H1 (cell line): ENCODE data around the gene CCDC106.

Experiments used
- EGR1 ChIP-seq: IDR thresholded peaks from 2 replicates; pipeline ENCODE4 v1.6.1; 2011; ENCODE audit warnings: low read depth, low read length, borderline replicate concordance
- EZH2 ChIP-seq: fragments of 200-600 bp; sonication (generic); IDR thresholded peaks from 2 replicates; pipeline ENCODE4 v1.7.1; 2012; ENCODE audit warnings: low read depth, mild to moderate bottlenecking, moderate library complexity, low read length, inconsistent platforms; ENCODE audit not compliant: severe bottlenecking
- GABPA ChIP-seq: IDR thresholded peaks from 2 replicates; pipeline ENCODE4 v1.6.1; 2011; ENCODE audit warnings: mild to moderate bottlenecking, low read length, moderate library complexity, borderline replicate concordance; ENCODE audit not compliant: insufficient read depth
- GTF2F1 ChIP-seq: IDR thresholded peaks from 2 replicates; pipeline ENCODE4 v1.6.1; 2012; ENCODE audit warnings: low read depth, low read length, improper control_type of control experiment, borderline replicate concordance
- POLR2A ChIP-seq, 2 experiments: IDR thresholded peaks; 1 replicate in 1 of 2; 2 replicates in 1 of 2; pipeline ENCODE4 v1.6.1; 2011; ENCODE audit warnings: low read depth in 2 of 2, low read length in 2 of 2, mild to moderate bottlenecking in 2 of 2; ENCODE audit errors: control extremely low read depth in 1 of 2
- RAD21 ChIP-seq, 2 experiments: IDR thresholded peaks in 1 of 2; conservative IDR thresholded peaks in 1 of 2; 2 replicates each; pipeline ENCODE4 v1.6.1; 2011; ENCODE audit warnings: low read depth in 2 of 2, low read length in 2 of 2, improper control_type of control experiment in 1 of 2, inconsistent platforms in 1 of 2, mild to moderate bottlenecking in 1 of 2, moderate library complexity in 1 of 2
- SP1 ChIP-seq: IDR thresholded peaks from 2 replicates; pipeline ENCODE4 v1.6.1; 2011; ENCODE audit warnings: low read depth, low read length
- TCF12 ChIP-seq: IDR thresholded peaks from 2 replicates; pipeline ENCODE4 v1.6.1; 2011; ENCODE audit warnings: low read depth, mild to moderate bottlenecking, low read length
- TF ChIP-seq, protein P1 (sequence below), 3 experiments: IDR thresholded peaks; 1 replicate in 2 of 3; 2 replicates in 1 of 3; pipeline versions ENCODE4 v1.5.1 to v1.6.1; 2011; ENCODE audit warnings: low read length in 3 of 3, mild to moderate bottlenecking in 3 of 3, inconsistent platforms in 2 of 3, low read depth in 1 of 3, moderate library complexity in 1 of 3; ENCODE audit not compliant: insufficient read depth in 1 of 3; ENCODE audit errors: control extremely low read depth in 1 of 3

DNA sequence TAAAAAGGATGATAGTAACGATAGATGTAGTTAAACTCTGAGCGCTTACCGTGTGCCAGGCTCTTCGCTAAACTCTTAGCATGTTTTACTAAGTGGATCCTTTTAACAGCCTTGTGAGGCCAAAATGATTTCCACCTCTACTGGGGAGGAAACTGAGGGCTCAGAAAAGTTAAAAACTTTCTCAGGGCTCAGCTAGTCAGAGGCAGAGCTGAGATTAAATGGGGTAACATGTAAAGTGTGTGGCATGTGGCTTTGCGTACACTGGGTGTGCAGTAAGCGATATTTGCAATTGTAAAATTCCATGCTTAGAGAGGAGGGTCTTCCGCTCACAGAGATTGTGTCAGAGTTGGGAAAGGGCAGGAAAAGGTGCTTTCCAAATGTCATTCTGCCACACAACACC lies 8.5 kb downstream of the CCDC106 start:
- TF ChIP-seq RAD21 (IDR thresholded peaks at IDR 0.05 in 1 of 2, conservative IDR thresholded peaks at IDR 0.05 in 1 of 2; ENCODE audit: low read depth in 2 of 2, low read length in 2 of 2): no peak
- TF ChIP-seq, protein P1, sequence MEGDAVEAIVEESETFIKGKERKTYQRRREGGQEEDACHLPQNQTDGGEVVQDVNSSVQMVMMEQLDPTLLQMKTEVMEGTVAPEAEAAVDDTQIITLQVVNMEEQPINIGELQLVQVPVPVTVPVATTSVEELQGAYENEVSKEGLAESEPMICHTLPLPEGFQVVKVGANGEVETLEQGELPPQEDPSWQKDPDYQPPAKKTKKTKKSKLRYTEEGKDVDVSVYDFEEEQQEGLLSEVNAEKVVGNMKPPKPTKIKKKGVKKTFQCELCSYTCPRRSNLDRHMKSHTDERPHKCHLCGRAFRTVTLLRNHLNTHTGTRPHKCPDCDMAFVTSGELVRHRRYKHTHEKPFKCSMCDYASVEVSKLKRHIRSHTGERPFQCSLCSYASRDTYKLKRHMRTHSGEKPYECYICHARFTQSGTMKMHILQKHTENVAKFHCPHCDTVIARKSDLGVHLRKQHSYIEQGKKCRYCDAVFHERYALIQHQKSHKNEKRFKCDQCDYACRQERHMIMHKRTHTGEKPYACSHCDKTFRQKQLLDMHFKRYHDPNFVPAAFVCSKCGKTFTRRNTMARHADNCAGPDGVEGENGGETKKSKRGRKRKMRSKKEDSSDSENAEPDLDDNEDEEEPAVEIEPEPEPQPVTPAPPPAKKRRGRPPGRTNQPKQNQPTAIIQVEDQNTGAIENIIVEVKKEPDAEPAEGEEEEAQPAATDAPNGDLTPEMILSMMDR (IDR thresholded peaks at IDR 0.05; ENCODE audit: control extremely low read depth in 1 of 3, insufficient read depth in 1 of 3, low read depth in 1 of 3, low read length in 3 of 3): no peak
- TF ChIP-seq GTF2F1: no peak
- TF ChIP-seq TCF12: no peak
- TF ChIP-seq SP1: no peak
- TF ChIP-seq POLR2A (IDR thresholded peaks at IDR 0.05; ENCODE audit: control extremely low read depth in 1 of 2, low read depth in 2 of 2, low read length in 2 of 2): peak in 1 of 2 experiments; percentile 45; a peak in 1 of 3 replicates
- no peak for TF ChIP-seq EGR1
- TF ChIP-seq GABPA: no peak
- TF ChIP-seq EZH2: no peak
